Spleen (tissue), 7 donors: ENCODE measurements around the gene GARRE1.

Experiments used
- CTCF ChIP-seq, 11 experiments: fragments of 200-600 bp in 7 of 11; fragments of 450-650 bp in 4 of 11; sonication (generic) in 4 of 11; IDR thresholded peaks in 8 of 11; conservative IDR thresholded peaks in 3 of 11; 1 replicate in 7 of 11; 2 replicates in 4 of 11; pipeline versions ENCODE4 v1.4.0 to v1.8.0; 2016 to 2021; ENCODE audit warnings: antibody characterized with exemption in 11 of 11, inconsistent platforms in 4 of 11, mild to moderate bottlenecking in 1 of 11
- POLR2A ChIP-seq, 3 donors: fragments of 450-650 bp; IDR thresholded peaks; one replicate each; pipeline ENCODE4 v1.5.1; 2017; ENCODE audit warnings: antibody characterized with exemption in 3 of 3, mild to moderate bottlenecking in 1 of 3
- donor health status: DM: no; HTN: no; CAD: no; lungs with moderate emphysema.
- donor health status: DM: no; HTN: no; CAD: no.
- donor health status: DM: no; HTN: no; CAD: no.

DNA sequence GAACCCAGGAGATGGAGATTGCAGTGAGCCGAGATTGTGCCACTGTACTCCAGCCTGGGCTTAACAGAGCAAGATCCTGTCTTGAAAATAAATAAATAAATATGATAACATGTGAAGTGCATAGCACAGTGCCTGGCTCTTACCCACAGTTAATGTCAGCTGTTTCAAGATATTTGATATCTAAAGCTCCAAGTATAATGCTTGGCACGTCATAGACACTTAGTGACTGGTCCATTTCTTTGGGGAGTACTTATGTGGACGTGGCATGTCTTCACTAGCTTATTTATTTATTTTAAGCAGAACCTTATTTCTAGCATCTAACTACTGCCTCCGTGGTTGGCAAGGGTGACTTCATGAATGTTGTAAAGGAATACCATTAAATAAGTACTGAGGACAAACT is 18.8 kb downstream of the GARRE1 start:
- TF ChIP-seq CTCF (IDR thresholded peaks at IDR 0.05 in 8 of 11, conservative IDR thresholded peaks at IDR 0.05 in 3 of 11) (no peak), POLR2A (IDR thresholded peaks at IDR 0.05) (no peak)
